ENCODE measurements around the gene CCL18.
"Not testable (repeated sequence)": the region's sequence is repeated elsewhere in the genome, so short reads cannot be mapped to it uniquely, and the experiment has no call there.

The CCL18 gene

DNA sequence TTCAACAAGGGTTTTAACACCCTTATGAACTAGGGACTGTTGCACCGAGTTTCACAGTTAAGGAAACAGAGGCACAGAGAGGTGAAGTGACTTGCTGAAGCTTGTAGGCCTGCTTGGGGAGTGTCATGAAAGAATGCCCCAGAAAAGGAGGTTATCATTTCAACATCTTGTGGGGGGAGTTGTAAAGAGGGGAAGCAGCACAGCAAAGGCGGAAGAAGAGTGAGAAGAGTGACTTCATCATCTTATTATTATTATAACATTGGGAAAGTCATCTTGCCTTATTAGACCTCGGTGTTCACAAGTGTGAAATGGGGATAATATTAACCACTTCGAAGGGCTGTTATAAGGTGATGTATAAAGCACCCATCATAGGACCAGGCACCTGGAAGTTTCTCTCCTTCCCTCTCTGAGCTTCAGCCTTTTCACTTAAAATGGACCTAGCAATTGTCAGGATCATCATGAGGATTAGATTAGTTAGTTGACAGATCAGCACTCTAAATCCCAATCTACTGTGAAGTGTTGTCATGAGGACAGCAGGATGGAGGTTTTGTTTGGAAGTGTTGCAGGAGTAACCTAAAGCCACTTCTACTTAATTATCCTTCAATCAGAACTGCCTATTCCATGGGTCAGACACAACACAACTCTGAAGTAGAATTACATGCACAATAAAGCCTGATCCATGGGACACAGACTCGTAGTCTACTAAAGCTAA, 41.9 kb downstream of the CCL18 start:
- no peak for DNase-seq

DNA sequence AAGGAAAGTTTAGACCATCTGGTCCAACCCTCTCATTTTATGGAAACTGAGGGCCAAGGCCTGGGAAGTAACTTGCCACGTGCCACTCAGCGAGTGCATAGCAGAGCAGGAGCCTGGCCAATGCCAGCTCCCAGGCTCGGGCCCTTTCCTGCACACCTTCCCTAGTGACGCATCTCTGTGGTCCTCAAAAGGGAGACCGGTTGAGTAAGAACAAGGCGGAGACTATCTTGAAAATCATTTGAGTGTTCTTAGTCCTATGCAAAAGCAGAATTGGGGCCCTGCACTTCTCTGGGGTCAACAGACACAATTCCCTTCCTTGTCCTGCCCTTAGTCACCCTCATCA, 42.4 kb downstream of the CCL18 start:
- no peak for DNase-seq

DNA sequence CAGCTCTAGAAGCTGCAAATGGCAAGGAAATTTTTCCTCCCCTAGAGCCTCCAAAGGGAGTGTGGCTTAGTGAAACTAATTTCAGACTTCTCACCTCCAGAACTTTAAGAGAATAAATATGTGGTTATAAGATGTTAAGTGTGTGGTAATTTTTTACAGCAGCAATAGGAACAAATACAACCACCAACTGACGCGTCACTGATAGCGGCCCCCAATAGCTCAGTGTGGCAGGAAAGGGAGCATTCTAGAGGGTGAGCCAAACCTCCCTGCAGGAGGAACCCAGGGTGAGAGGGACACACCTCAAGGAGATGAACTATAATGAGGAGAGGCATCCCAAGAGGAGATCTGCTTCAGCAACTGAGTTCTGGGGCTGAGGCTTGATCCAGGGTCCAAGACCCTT, 43.6 kb downstream of the CCL18 start:
- no peak for DNase-seq

DNA sequence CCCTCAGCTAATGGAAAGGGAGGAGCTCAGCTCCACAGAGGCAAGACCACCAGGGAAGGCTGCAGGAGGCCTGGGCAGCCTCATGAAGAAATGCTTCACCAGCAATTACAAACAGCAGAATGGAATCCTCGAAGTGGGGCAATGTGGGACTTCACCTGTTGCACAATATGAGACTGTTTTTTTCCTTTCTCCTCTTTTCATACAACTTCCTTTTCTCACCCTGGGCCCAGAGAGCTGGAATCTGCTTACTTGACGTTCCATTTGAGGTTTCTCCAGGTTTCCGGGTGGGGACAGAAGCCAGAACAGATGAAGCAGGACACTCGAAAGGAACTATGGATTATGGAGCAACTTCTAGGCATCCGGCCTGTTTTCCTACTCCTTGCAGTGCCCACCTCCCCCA, 44.2 kb downstream of the CCL18 start:
- DNase-seq = not testable (repeated sequence)

DNA sequence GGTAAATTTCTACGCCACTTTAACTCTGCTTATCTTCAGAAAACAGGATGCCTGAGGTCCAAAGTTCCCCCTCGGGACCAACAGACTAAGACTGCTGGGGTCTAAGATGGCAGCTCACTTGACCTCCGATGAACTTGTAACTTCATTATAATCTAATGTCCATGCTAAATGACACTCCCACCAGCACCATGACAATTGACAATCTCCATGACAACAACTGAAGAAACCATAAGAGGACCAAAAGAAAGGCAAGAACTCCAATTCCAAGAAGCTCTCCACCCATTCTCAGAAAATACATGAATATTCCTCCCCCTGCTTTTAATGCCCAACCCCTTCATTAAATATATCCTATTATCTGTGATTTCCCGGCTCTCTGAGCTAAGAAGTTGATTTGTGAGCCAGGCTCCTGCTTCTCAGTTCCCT, 47.0 kb downstream of the CCL18 start:
- no peak for DNase-seq

DNA sequence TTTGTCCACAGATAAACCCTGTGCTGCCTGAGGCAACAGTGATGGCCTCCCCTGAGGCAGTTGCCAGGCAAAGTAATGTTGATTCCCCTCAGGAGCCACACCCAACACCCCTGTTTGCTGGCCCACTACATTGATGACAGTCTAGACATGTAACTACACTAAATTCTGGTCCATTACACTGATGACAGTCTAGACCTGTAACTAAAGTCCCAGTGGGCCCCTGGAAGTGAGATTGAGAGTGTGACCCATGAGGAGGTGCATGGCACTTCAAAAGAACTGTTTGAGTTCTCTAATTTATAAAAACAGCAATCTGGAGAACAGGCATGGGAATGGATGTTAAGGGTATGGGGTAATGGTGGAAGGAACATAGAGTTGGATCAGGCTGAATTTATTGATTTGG, 48.5 kb downstream of the CCL18 start:
- DNase-seq = no peak

DNA sequence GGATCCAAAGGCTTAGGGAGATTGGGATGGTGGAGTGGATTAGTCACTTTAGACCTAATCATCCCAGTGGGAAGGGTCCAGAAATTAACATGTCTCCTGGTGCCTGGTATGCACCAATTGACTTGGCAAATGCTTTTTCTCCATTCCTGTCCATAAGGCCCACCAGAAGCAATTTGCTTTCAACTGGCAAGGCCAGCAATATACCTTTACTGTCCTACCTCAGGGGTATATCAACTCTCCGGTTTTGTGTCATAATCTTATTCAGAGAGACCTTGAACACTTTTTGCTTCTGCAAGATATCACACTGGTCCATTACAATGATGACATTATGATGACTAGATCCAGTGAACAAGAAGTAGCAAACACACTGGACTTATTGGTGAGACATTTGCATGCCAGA, 49.1 kb downstream of the CCL18 start:
- DNase-seq = not testable (repeated sequence)

DNA sequence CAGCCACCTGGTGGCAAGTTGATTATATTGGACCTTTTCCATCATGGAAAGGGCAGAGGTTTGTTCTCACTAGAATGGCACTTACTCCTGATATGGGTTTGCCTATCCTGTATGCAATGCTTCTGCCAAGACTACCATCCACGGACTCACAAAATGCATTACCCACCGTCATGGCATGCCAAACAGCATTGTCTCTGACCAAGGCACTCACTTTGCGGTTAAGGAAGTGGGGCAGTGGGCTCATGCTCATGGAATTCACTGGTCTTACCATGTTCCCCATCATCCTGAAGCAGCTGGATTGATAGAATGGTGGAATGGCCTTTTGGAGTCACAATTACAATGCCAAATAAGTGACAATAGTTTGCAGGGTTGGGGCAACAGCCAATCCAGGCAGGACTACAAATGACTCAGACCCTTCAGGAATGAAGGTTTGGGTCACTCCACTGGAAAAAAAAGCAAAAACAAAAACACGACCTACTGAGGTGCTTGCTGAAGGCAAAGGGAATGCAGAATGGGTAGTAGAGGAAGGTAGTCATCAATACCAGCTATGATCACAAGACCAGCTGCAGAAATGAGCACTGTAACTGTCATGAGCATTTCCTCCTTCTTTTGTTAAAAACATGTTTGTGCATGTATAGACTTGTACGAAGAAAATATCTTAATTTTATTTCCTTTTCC, 51.0 kb downstream of the CCL18 start:
- not testable (repeated sequence) for DNase-seq

DNA sequence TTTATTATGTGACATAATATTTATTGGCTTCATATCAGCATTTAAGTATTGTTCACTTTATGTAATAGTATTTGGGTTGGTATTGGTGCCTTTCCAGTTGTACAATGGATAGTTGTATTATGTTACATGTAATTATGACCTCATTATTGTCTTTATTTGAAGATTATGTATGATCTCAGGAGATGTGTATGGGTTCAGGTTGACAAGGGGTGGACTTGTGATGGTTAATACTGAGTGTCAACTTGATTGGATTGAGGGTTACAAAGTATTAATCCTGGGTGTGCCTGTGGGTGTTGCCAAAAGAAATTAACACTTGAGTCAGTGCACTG, 51.5 kb downstream of the CCL18 start:
- DNase-seq = not testable (repeated sequence)

DNA sequence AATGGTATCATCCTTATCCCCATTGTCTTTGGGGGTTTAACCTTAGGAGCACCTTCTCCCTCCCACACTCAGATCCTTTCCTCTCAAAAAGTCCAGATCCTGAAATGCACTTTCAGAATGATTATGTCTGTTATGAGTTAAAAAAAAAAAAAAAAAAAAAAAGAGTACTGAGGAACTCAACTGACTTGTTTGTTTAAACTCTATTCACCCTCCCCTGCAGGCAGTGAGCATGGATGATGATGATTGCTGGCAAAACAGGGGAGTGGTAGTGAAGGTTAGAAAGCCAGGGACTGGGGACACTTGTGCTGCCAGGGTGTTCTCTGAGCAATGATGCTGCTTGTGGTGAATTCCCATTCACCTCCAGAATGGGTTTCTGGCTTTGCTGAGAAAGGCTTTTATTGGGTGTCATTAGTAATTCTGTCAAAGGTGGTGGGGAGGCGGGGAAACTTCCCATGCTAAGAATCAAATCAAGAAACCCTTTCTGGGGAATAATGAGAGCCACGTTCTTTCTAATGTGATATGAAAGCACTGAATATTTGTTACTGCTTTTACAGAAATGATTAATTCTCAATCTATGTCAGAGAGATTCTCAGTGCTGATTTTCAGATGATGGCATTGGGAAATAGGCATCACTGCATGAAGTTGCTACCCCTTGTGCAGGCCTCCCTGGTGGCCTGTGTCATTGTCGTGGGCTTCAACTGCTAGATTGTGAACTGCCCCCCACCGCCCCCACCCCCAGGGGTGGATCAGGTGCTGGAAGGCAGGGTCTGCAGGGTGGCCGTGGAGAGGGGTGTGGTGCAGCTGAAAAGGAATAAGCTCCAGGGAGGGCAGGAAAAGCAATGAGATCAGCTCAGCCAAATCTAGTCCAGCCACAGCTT, 53.7 kb downstream of the CCL18 start:
- no peak for DNase-seq

DNA sequence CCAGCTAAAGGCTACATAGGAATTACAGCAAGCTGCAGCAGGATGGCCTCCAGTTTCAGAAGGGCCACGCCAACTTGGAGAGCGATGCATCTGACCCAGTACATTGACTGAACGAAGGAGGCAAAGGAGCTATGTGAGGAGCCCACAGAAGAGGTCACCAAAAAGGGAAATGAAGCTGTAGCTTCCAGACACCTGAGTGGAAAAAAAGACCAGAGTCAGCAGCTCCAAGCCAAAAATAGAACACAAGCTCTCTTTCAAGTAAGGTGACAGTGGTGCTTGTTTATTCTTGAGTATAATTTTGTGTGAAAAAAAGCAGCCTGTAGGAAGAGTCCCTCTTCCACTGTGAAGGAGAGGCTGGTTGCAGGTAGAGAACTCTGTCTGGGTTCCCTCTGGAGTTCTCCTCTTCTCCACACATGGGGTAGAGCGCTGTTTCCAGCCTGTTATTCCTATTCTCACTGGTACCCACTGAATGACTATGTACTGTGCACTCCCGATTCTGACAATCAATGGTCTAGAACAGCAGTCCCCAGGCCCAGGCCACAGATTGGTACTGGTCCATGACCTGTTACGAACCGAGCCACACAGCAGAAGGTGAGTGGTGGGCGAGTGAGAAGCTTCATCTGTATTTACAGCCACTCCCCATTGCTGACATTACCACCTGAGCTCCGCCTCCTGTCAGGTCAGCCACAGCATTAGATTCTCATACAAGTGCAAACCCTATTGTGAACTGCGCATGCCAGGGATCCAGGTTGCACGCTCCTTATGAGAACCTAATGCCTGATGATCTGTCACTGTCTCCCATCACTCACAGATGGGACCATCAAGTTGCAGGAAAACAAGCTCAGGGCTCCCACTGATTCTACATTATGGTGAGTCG, 54.6 kb downstream of the CCL18 start:
- DNase-seq = no peak

DNA sequence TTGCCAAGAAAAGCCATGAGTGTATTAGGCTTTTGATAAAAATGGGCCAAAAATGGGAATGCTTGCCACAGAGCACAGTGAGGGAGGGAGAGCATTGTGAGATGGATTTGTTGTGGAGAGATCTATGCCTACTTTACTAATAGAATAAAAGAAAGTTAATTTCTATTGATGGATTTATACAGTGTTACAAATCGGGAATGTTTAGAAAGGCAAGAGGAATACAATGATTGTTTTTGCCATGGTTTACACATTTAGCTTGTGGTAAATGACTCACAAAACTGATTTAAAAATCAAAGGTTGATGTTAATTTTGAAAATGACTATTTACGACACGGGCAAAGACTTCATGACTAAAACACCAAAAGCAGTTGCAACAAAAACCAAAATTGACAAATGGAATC, 56.1 kb downstream of the CCL18 start:
- DNase-seq = no peak

DNA sequence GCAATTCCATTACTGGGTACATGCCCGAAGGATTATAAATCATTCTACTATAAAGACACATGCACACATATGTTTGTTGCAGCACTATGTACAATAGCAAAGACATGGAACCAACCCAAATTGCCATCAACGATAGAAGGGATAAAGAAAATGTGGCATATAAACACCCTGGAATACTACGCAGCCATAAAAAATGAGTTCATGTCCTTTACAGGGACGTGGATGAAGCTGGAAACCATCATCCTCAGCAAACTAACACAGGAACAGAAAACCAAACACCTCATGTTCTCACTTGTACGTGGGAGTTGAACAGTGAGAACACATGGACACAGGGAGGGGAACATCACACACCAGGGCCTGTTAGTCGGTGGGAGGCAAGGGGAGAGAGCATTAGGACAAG, 57.0 kb downstream of the CCL18 start:
- not testable (repeated sequence) for DNase-seq
